K562 (cell line): ENCODE data around the gene NKIRAS1. TPM values are rescaled to one million over a fixed set of nuclear protein-coding genes. Genes with fewer than 3 reads are reported as not detected.

Experiments used
- ATAC-seq: fragments of 200-7000 bp; cut with Tn5 transposase; 3 replicates; pipeline ENCODE4 v1.9.1; 2020; ENCODE audit warnings: moderate library complexity
- BruUV-seq: library from RNA; stranded (reverse); fragments of 400-500 nt; replicated peaks from 2 replicates; lab custom pipeline; 2021; lab: Mats Ljungman, UMichigan
- CTCF ChIA-PET: fragments of 300-600 bp; formaldehyde crosslinking; extraction: SDS; loops from one replicate; lab custom pipeline; 2021; ENCODE audit warnings: low intra/inter-chr PET ratio; lab: Yijun Ruan, JAX
- POLR2A ChIA-PET: fragments of 300-600, 350-650 bp; sonication (Branson Sonifier 250); formaldehyde crosslinking; extraction: SDS; loops from one replicate; lab custom pipeline; 2021; ENCODE audit warnings: antibody characterized with exemption, inconsistent platforms; lab: Yijun Ruan, JAX
- DNase-seq, 4 experiments: peaks; one replicate each; pipeline versions ENCODE4 v3.0.0 to v3.0.0-alpha.2; 2011 to 2018; ENCODE audit warnings: low spot score in 3 of 4, mixed read lengths in 3 of 4; ENCODE audit errors: extremely low read depth in 1 of 4
- FAIRE-seq: peaks from 2 replicates; lab custom pipeline; 2011; peaks lifted over from hg19 to GRCh38; lab: Jason Lieb, UNC
- H2AFZ ChIP-seq: 2 replicates; pipeline ENCODE4 v1.6.0; 2011; ENCODE audit warnings: low read depth, low read length, control low read depth, inconsistent platforms
- H3K27ac ChIP-seq: fragments of 200-600 bp; 3 replicates; pipeline ENCODE4 v1.8.0; 2011; ENCODE audit warnings: low read depth, mild to moderate bottlenecking, control low read depth, inconsistent platforms, low read length, moderate library complexity, mixed read lengths; ENCODE audit errors: extremely low read depth
- H3K27me3 ChIP-seq, 2 experiments: fragments of 300-600 bp in 1 of 2; 2 replicates in 1 of 2; 3 replicates in 1 of 2; pipeline versions ENCODE4 v1.6.0 to v1.8.0; 2011; ENCODE audit warnings: inconsistent platforms in 2 of 2, low read length in 2 of 2, mild to moderate bottlenecking in 1 of 2, mixed read lengths in 1 of 2, moderate library complexity in 1 of 2; ENCODE audit not compliant: control insufficient read depth in 2 of 2, insufficient read depth in 2 of 2
- H3K36me3 ChIP-seq: fragments of 300-600 bp; 3 replicates; pipeline ENCODE4 v1.8.0; 2011; ENCODE audit warnings: mild to moderate bottlenecking, low read length, inconsistent platforms; ENCODE audit not compliant: control insufficient read depth, insufficient read depth
- H3K4me1 ChIP-seq, 2 experiments: fragments of 200-600 bp in 1 of 2; replicated peaks in 1 of 2; 2 replicates in 1 of 2; 3 replicates in 1 of 2; pipeline versions ENCODE4 v1.5.1 to v1.8.0; 2011; ENCODE audit warnings: inconsistent platforms in 2 of 2, low read length in 2 of 2, mild to moderate bottlenecking in 1 of 2, mixed read lengths in 1 of 2, moderate library complexity in 1 of 2; ENCODE audit not compliant: control insufficient read depth in 2 of 2, insufficient read depth in 2 of 2
- H3K4me2 ChIP-seq: 2 replicates; pipeline ENCODE4 v1.6.1; 2011; ENCODE audit warnings: low read length, control low read depth, inconsistent platforms, mixed read lengths; ENCODE audit not compliant: insufficient read depth
- H3K4me3 ChIP-seq: fragments of 200-600 bp; sonication (generic), shearing (Covaris generic); 2 replicates; pipeline ENCODE4 v1.5.1; 2016; ENCODE audit warnings: control low read depth, inconsistent platforms
- H3K79me2 ChIP-seq: fragments of 200-600 bp; 3 replicates; pipeline ENCODE4 v1.8.0; 2011; ENCODE audit warnings: low read length, inconsistent platforms; ENCODE audit not compliant: control insufficient read depth, insufficient read depth
- H3K9ac ChIP-seq, 2 experiments: 2 replicates each; pipeline versions ENCODE4 v1.6.0 to v1.6.1; 2011; ENCODE audit warnings: low read depth in 2 of 2, low read length in 2 of 2, control low read depth in 1 of 2, inconsistent platforms in 1 of 2, mild to moderate bottlenecking in 1 of 2, mixed read lengths in 1 of 2; ENCODE audit not compliant: insufficient read depth in 1 of 2
- H3K9me1 ChIP-seq: one replicate; pipeline ENCODE4 v1.6.0; 2011; ENCODE audit warnings: inconsistent platforms, mild to moderate bottlenecking, low read length, moderate library complexity; ENCODE audit not compliant: control insufficient read depth, insufficient read depth
- H3K9me3 ChIP-seq: replicated peaks from 2 replicates; pipeline ENCODE4 v1.5.1; 2011; ENCODE audit warnings: low read depth, low read length, inconsistent platforms; ENCODE audit not compliant: control insufficient read depth, insufficient read depth
- H4K20me1 ChIP-seq: replicated peaks from 2 replicates; pipeline ENCODE4 v1.6.1; 2011; ENCODE audit warnings: low read length, inconsistent platforms, mixed read lengths; ENCODE audit not compliant: control insufficient read depth, insufficient read depth
- PHB2 ChIP-seq: fragments of 450-650 bp; IDR thresholded peaks from 2 replicates; pipeline ENCODE4 v1.6.1; 2017; ENCODE audit warnings: low read depth
- SLC30A9 ChIP-seq: fragments of 250-450 bp; sonication (Bioruptor Pico); IDR thresholded peaks from 2 replicates; pipeline ENCODE4 v1.8.0; 2022; ENCODE audit warnings: mild to moderate bottlenecking, moderate library complexity
- SRSF7 ChIP-seq: fragments of 200-400 bp; formaldehyde crosslinking; optimal IDR thresholded peaks from 2 replicates; pipeline ENCODE3; 2017; ENCODE audit warnings: mild to moderate bottlenecking, low read depth, low read length
- ZNF316 ChIP-seq: fragments of 450-650 bp; IDR thresholded peaks from 2 replicates; pipeline ENCODE4 v1.6.1; 2016
- ZNF778 ChIP-seq: fragments of 450-650 bp; formaldehyde crosslinking; IDR thresholded peaks from 2 replicates; pipeline ENCODE4 v1.4.0; 2020; ENCODE audit warnings: mild to moderate bottlenecking, moderate library complexity
- WGBS: fragments of 100-300 bp; shearing (Covaris generic); methylation state at CpG from one replicate; pipeline ENCODE4 v1.1.6; 2016; ENCODE audit warnings: low coverage, mixed read lengths; ENCODE audit not compliant: insufficient coverage; ENCODE audit errors: missing lambda C conversion rate; 5-methylcytosine and 5-hydroxymethylcytosine counted together
- in situ Hi-C: fragments of 300-500 bp; cut with MboI; formaldehyde crosslinking; loops from 4 replicates; pipeline ENCODE4 v1.15.0; 2018; ENCODE audit warnings: inconsistent platforms, mixed read lengths
- intact Hi-C: fragments of 100-400 bp; cut with micrococcal nuclease; formaldehyde crosslinking; loops from 2 replicates; pipeline ENCODE4 v1.14.2; 2022
- polyA plus RNA-seq, 8 experiments: library from polyadenylated mRNA; depleted of rRNA in 4 of 8; stranded (reverse) in 5 of 8; unstranded in 3 of 8; fragments of >200 nt; fragmentation: Nextera tagmentation in 2 of 8; fragmentation: Illumina TruSeq in 1 of 8; extraction: Ambion mirVana in 2 of 8; extraction: Trizol in 1 of 8; gene quantifications; 2 replicates each; pipeline versions ENCODE4 v1.2.1 to v1.2.3, GENCODE V29; 2011 to 2014; ENCODE audit warnings: inconsistent platforms in 1 of 8, missing spikeins in 1 of 8
- total RNA-seq, 7 experiments: library from RNA; depleted of rRNA in 6 of 7; stranded (reverse); fragments of >200 nt in 6 of 7; fragmentation: Illumina TruSeq in 2 of 7; extraction: Trizol in 2 of 7; gene quantifications; 2 replicates each; pipeline versions ENCODE4 v1.2.1 to v1.2.3, GENCODE V29; 2011 to 2021; ENCODE audit warnings: low replicate concordance in 1 of 7
- TF ChIP-seq, protein P1 (sequence below), 2 experiments: fragments of 450-650 bp in 1 of 2; sonication (generic) in 1 of 2; formaldehyde crosslinking; conservative IDR thresholded peaks; 2 replicates each; pipeline versions ENCODE4 v1.4.0 to v1.8.1; 2020 to 2022; ENCODE audit warnings: mild to moderate bottlenecking in 1 of 2, missing genetic modification reagents in 1 of 2
- TF ChIP-seq, protein P2 (sequence below): fragments of 450-650 bp; formaldehyde crosslinking; IDR thresholded peaks from 2 replicates; pipeline ENCODE4 v1.4.0; 2020; ENCODE audit warnings: mild to moderate bottlenecking
- TF ChIP-seq, protein P3 (sequence below): fragments of 450-650 bp; IDR thresholded peaks from 2 replicates; pipeline ENCODE4 v1.6.1; 2014; ENCODE audit warnings: low read depth, mild to moderate bottlenecking, moderate library complexity, borderline replicate concordance

The NKIRAS1 gene
- total and polyA plus RNA-seq, 9 of the 15 experiments (the other 6 are each of a cell fraction or from before 2014, with no cell fraction given): 5.1 to 10.3 (median 6.3) TPM

DNA sequence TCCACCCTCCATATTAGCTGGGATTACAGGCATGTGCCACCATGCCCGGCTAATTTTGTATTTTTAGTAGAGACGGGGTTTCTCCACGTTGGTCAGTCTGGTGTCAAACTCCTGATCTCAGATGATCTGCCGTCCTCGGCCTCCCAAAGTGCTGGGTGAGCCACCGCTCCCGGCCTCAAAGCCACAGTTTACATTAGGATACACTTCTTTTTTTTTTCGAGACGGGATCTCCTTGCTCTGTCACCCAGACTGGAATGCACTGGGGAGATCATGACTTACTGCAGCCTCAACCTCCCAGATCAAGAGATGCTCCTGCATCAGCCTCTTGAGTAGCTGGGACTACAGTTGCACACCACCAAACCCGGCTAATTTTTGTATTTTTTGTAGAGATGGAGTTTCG, 25.8 kb upstream of the NKIRAS1 start (continued):
- TF ChIP-seq, protein P1, sequence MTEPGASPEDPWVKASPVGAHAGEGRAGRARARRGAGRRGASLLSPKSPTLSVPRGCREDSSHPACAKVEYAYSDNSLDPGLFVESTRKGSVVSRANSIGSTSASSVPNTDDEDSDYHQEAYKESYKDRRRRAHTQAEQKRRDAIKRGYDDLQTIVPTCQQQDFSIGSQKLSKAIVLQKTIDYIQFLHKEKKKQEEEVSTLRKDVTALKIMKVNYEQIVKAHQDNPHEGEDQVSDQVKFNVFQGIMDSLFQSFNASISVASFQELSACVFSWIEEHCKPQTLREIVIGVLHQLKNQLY (CRISPR knock-in tag; conservative IDR thresholded peaks at IDR 0.05): no peak

DNA sequence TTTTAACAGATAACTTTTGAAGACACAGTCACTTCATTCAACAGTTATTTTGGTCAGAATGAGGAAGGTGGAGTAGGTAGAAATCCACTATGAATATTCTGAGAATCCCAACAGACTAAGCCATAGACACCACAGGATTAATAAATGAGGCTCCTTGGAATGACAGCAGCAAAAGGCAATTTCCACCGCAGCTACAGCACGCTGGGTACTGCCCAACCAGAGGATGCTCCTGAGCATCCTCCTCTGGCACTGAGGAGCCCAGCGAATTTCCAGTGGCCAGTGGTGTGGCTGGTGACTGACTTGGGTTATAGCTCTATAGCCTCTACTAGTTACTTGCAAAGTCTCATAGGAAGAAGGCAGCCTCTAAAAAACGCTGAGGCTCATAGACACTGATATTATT, 24.6 kb upstream of the NKIRAS1 start:
- Histone ChIP-seq H3K79me2 (no peaks in the 10 kb centered on the region), H3K4me1 (peaks cover 15 to 29% of the 10 kb centered on the region in 2 experiments), H3K36me3 (no peaks in the 10 kb centered on the region), H2AFZ (peak overlapping the region; percentile 81), H3K9ac (peak overlapping the region in 1 of 2 experiments; percentile 34; a peak in 2 of 4 replicates), H3K4me3 (no peak overlapping the region), H4K20me1 (no peaks in the 10 kb centered on the region), H3K27ac (peak overlapping the region; percentile 52), H3K9me1 (no peaks in the 10 kb centered on the region), H3K4me2 (peak overlapping the region; percentile 13; the same call in 1 of the 2 replicates), H3K9me3 (no peaks in the 10 kb centered on the region), H3K27me3 (no peaks in the 10 kb centered on the region)
- FAIRE-seq: no peak
- DNase-seq: no peak
- ChIA-PET CTCF (no interaction called here), POLR2A (interaction anchor here (1.2 to 11.6 kb wide), 2 partner anchors 17 to 22 kb away, joined by 3 to 165 read pairs; partner anchors contain the start of genes NKIRAS1 and RPL15)
- intact Hi-C loops (loop anchor here (10.0 kb wide), 1 partner anchor 137 kb away; the partner anchor contains the start of gene UBE2E1), in situ Hi-C loops (no loop called here)
- no TSS peak for BruUV-seq
- WGBS: 69% methylated on average over 4 of the region's 4 CpGs
- no peak for TF ChIP-seq ZNF778 (CRISPR knock-in tag)
- TF ChIP-seq ZNF316: no peak
- TF ChIP-seq PHB2: no peak
- TF ChIP-seq, protein P2, sequence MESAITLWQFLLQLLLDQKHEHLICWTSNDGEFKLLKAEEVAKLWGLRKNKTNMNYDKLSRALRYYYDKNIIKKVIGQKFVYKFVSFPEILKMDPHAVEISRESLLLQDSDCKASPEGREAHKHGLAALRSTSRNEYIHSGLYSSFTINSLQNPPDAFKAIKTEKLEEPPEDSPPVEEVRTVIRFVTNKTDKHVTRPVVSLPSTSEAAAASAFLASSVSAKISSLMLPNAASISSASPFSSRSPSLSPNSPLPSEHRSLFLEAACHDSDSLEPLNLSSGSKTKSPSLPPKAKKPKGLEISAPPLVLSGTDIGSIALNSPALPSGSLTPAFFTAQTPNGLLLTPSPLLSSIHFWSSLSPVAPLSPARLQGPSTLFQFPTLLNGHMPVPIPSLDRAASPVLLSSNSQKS (CRISPR knock-in tag): no peak
- TF ChIP-seq SLC30A9 (CRISPR knock-in tag): no peak
- TF ChIP-seq, protein P3, sequence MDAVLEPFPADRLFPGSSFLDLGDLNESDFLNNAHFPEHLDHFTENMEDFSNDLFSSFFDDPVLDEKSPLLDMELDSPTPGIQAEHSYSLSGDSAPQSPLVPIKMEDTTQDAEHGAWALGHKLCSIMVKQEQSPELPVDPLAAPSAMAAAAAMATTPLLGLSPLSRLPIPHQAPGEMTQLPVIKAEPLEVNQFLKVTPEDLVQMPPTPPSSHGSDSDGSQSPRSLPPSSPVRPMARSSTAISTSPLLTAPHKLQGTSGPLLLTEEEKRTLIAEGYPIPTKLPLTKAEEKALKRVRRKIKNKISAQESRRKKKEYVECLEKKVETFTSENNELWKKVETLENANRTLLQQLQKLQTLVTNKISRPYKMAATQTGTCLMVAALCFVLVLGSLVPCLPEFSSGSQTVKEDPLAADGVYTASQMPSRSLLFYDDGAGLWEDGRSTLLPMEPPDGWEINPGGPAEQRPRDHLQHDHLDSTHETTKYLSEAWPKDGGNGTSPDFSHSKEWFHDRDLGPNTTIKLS: 0 out of 2 replicates have a peak, but pooled peaks have one; percentile 1
- no peak for TF ChIP-seq SRSF7
- ATAC-seq: no peak
